A549 (cell line): ENCODE data around the gene FNDC1. TPM values are rescaled to one million over a fixed set of nuclear protein-coding genes. Genes with fewer than 3 reads are reported as not detected.

Source experiments
- ATAC-seq, 2 experiments: fragments of 200-7000 bp in 1 of 2; fragments of >200 bp in 1 of 2; cut with Nextera tagmentation in 1 of 2; cut with Tn5 transposase in 1 of 2; 3 replicates each; pipeline versions ENCODE4 v1.8.0 to v1.9.1; 2018 to 2020; ENCODE audit warnings: mild to moderate bottlenecking in 1 of 2, moderate library complexity in 1 of 2
- CTCF ChIA-PET: fragments of 300-600 bp; sonication (Branson Sonifier 250); formaldehyde crosslinking; extraction: SDS; loops from one replicate; lab custom pipeline; 2021; ENCODE audit warnings: antibody characterized with exemption, inconsistent platforms; lab: Yijun Ruan, JAX
- POLR2A ChIA-PET: fragments of 350-600 bp; formaldehyde crosslinking; extraction: SDS; loops from one replicate; lab custom pipeline; 2021; ENCODE audit warnings: antibody characterized with exemption, inconsistent platforms; lab: Yijun Ruan, JAX
- DNase-seq, 2 experiments: peaks; one replicate each; pipeline versions ENCODE4 v3.0.0 to v3.0.0-alpha.2; 2011 to 2016; ENCODE audit warnings: low read depth in 1 of 2, low spot score in 1 of 2
- FAIRE-seq: peaks from 2 replicates; lab custom pipeline; 2011; peaks lifted over from hg19 to GRCh38; lab: Jason Lieb, UNC
- H3K27ac ChIP-seq, 2 experiments: fragments of >200 bp; sonication (Bioruptor Twin); formaldehyde crosslinking; 3 replicates each; pipeline ENCODE4 v1.5.1; 2016 to 2017
- H3K4me1 ChIP-seq: fragments of >200 bp; sonication (Bioruptor Twin); formaldehyde crosslinking; 3 replicates; pipeline ENCODE4 v1.6.1; 2016
- H3K4me2 ChIP-seq: fragments of >200 bp; sonication (Bioruptor Twin); formaldehyde crosslinking; 3 replicates; pipeline ENCODE4 v1.6.1; 2016
- H3K4me3 ChIP-seq: fragments of >200 bp; sonication (Bioruptor Twin); formaldehyde crosslinking; 3 replicates; pipeline ENCODE4 v1.5.1; 2016
- H3K9me3 ChIP-seq: fragments of >200 bp; sonication (Bioruptor Twin); formaldehyde crosslinking; 3 replicates; pipeline ENCODE4 v1.6.1; 2016
- ATOH8 ChIP-seq: fragments of 250-450 bp; sonication (Bioruptor Pico); IDR thresholded peaks from 2 replicates; pipeline ENCODE4 v1.5.0; 2020; ENCODE audit warnings: low read depth, mild to moderate bottlenecking, moderate library complexity
- CBX8 ChIP-seq: fragments of 200-600 bp; sonication (generic); IDR thresholded peaks from 2 replicates; pipeline ENCODE4 v1.6.1; 2016
- CHD2 ChIP-seq: fragments of 150-350 bp; IDR thresholded peaks from 2 replicates; pipeline ENCODE4 v1.6.1; 2014; ENCODE audit warnings: low read length; ENCODE audit not compliant: partially characterized antibody
- EP300 ChIP-seq, 2 experiments: fragments of >200 bp; sonication (Bioruptor Twin); formaldehyde crosslinking; IDR thresholded peaks; 2 replicates in 1 of 2; 3 replicates in 1 of 2; pipeline ENCODE4 v1.6.1; 2016 to 2017
- FOSB ChIP-seq: fragments of 250-450 bp; sonication (Bioruptor Pico); IDR thresholded peaks from 2 replicates; pipeline ENCODE4 v1.5.0; 2020; ENCODE audit warnings: mild to moderate bottlenecking, moderate library complexity
- FOSL2 ChIP-seq, 2 experiments: fragments of 450-650 bp in 1 of 2; fragments of >200 bp in 1 of 2; sonication (Bioruptor Twin) in 1 of 2; formaldehyde crosslinking; IDR thresholded peaks; 2 replicates each; pipeline versions ENCODE4 v1.5.0 to v1.6.1; 2016 to 2020; ENCODE audit warnings: mild to moderate bottlenecking in 1 of 2, moderate library complexity in 1 of 2
- FOXS1 ChIP-seq: fragments of 250-450 bp; sonication (Bioruptor Pico); IDR thresholded peaks from 2 replicates; pipeline ENCODE4 v1.5.0; 2020; ENCODE audit warnings: mild to moderate bottlenecking, moderate library complexity
- HDAC2 ChIP-seq: fragments of 200-600 bp; sonication (generic); IDR thresholded peaks from 2 replicates; pipeline ENCODE4 v1.6.1; 2016
- HEYL ChIP-seq: fragments of 250-450 bp; sonication (Bioruptor Pico); IDR thresholded peaks from 2 replicates; pipeline ENCODE4 v1.8.0; 2021; ENCODE audit warnings: mild to moderate bottlenecking, moderate library complexity
- JUNB ChIP-seq: fragments of >200 bp; sonication (Bioruptor Twin); formaldehyde crosslinking; IDR thresholded peaks from 2 replicates; pipeline ENCODE4 v1.6.1; 2016
- KDM5A ChIP-seq: fragments of 200-600 bp; sonication (generic); IDR thresholded peaks from 2 replicates; pipeline ENCODE4 v1.6.1; 2016; ENCODE audit warnings: antibody characterized with exemption, mild to moderate bottlenecking
- MYC ChIP-seq: IDR thresholded peaks from 2 replicates; pipeline ENCODE4 v1.6.1; 2012; ENCODE audit warnings: mild to moderate bottlenecking, inconsistent platforms, low read length, improper control_type of control experiment, borderline replicate concordance
- NPAS2 ChIP-seq: fragments of 250-450 bp; sonication (Bioruptor Pico); IDR thresholded peaks from 2 replicates; pipeline ENCODE4 v1.8.0; 2022; ENCODE audit warnings: mild to moderate bottlenecking, moderate library complexity, borderline replicate concordance
- NR3C1 ChIP-seq: fragments of >200 bp; sonication (Bioruptor Twin); formaldehyde crosslinking; IDR thresholded peaks from 3 replicates; pipeline ENCODE4 v1.6.1; 2017
- PBX3 ChIP-seq: IDR thresholded peaks from 2 replicates; pipeline ENCODE4 v1.6.1; 2012
- PHF8 ChIP-seq: fragments of 200-600 bp; sonication (generic); IDR thresholded peaks from 2 replicates; pipeline ENCODE4 v1.6.1; 2016; ENCODE audit warnings: low read depth, mild to moderate bottlenecking, antibody characterized with exemption, moderate library complexity, borderline replicate concordance
- POLR2AphosphoS2 ChIP-seq: conservative IDR thresholded peaks from 2 replicates; pipeline ENCODE4 v1.6.1; 2012; ENCODE audit warnings: low read length, improper control_type of control experiment, inconsistent platforms
- RAD21 ChIP-seq, 2 experiments: fragments of >200 bp in 1 of 2; sonication (Bioruptor Twin) in 1 of 2; formaldehyde crosslinking in 1 of 2; IDR thresholded peaks in 1 of 2; conservative IDR thresholded peaks in 1 of 2; 2 replicates in 1 of 2; 3 replicates in 1 of 2; pipeline ENCODE4 v1.6.1; 2012 to 2018; ENCODE audit warnings: inconsistent platforms in 1 of 2
- RARB ChIP-seq: fragments of 250-450 bp; sonication (Bioruptor Pico); IDR thresholded peaks from 2 replicates; pipeline ENCODE4 v1.8.0; 2021; ENCODE audit warnings: mild to moderate bottlenecking, moderate library complexity
- SREBF2 ChIP-seq: fragments of 450-650 bp; IDR thresholded peaks from 2 replicates; pipeline ENCODE4 v1.6.1; 2014; ENCODE audit warnings: mild to moderate bottlenecking, moderate library complexity
- TP53 ChIP-seq: fragments of 250-450 bp; sonication (Bioruptor Pico); IDR thresholded peaks from 2 replicates; pipeline ENCODE4 v1.5.0; 2021; ENCODE audit warnings: mild to moderate bottlenecking, moderate library complexity
- ZC3H11A ChIP-seq: fragments of 450-650 bp; IDR thresholded peaks from 2 replicates; pipeline ENCODE4 v1.6.1; 2014; ENCODE audit warnings: antibody characterized with exemption, mild to moderate bottlenecking
- ZNF302 ChIP-seq: fragments of 250-450 bp; sonication (Bioruptor Pico); IDR thresholded peaks from 2 replicates; pipeline ENCODE4 v1.9.0; 2021; ENCODE audit warnings: inconsistent platforms, mild to moderate bottlenecking, moderate library complexity
- WGBS: methylation state at CpG from one replicate; pipeline ENCODE4 v1.1.6; 2017; ENCODE audit errors: missing lambda C conversion rate; 5-methylcytosine and 5-hydroxymethylcytosine counted together
- polyA plus RNA-seq, 4 experiments: library from polyadenylated mRNA; depleted of rRNA in 3 of 4; stranded (reverse); fragments of >200 nt; fragmentation: RNase III in 1 of 4; extraction: RNeasy Plus Mini Kit Qiagen cat#74134 plus additional on column Dnase treatment in 1 of 4; gene quantifications; 2 replicates in 3 of 4; 3 replicates in 1 of 4; pipeline ENCODE4 v1.2.3, GENCODE V29; 2011 to 2017
- TF ChIP-seq, protein P1 (sequence below): fragments of >200 bp; sonication (Bioruptor Twin); formaldehyde crosslinking; IDR thresholded peaks from 3 replicates; pipeline ENCODE4 v1.5.1; 2016
- TF ChIP-seq, protein P2 (sequence below): fragments of 250-450 bp; sonication (Bioruptor Pico); IDR thresholded peaks from 2 replicates; pipeline ENCODE4 v1.5.0; 2021; ENCODE audit warnings: mild to moderate bottlenecking, moderate library complexity, borderline replicate concordance
- TF ChIP-seq, protein P3 (sequence below): fragments of 200-600 bp; sonication (generic); IDR thresholded peaks from 2 replicates; pipeline ENCODE4 v1.6.1; 2016; ENCODE audit warnings: antibody characterized with exemption, mild to moderate bottlenecking, moderate library complexity
- TF ChIP-seq, protein P4 (sequence below): IDR thresholded peaks from 2 replicates; pipeline ENCODE4 v1.6.1; 2012; ENCODE audit warnings: low read depth, borderline replicate concordance
- TF ChIP-seq, protein P5 (sequence below): IDR thresholded peaks from 2 replicates; pipeline ENCODE4 v1.6.1; 2012

Gene FNDC1
- polyA plus RNA-seq, 2 of the 4 experiments (the other 2 are of a cell fraction): 0.01 TPM; not detected in 1

GRCh38 chr6:159271257-159271656 is 102.1 kb downstream of the FNDC1 start:
- CTCF ChIA-PET: no interaction called here
- WGBS: 4% methylated on average over 8 of the region's 10 CpGs
- POLR2A ChIA-PET: no interaction called here
- H3K4me3 ChIP-seq: no peak overlapping the region
- FAIRE-seq (no peak), DNase-seq (no peak), ATAC-seq (no peak)
- no peak overlapping the region for H3K27ac ChIP-seq
- no peaks in the 10 kb centered on the region for H3K4me1 ChIP-seq
- no peak overlapping the region for H3K4me2 ChIP-seq
- TF ChIP-seq JUNB (no peak), FOSL2 (IDR thresholded peaks at IDR 0.05) (no peak), FOSL2 (CRISPR knock-in tag; IDR thresholded peaks at IDR 0.05) (no peak), RAD21 (conservative IDR thresholded peaks at IDR 0.05 in 1 of 2, IDR thresholded peaks at IDR 0.05 in 1 of 2) (no peak), ATOH8 (CRISPR knock-in tag) (no peak), HDAC2 (no peak), TP53 (CRISPR knock-in tag) (no peak), ZNF302 (CRISPR knock-in tag) (no peak), NPAS2 (no peak), POLR2AphosphoS2 (no peak), FOSB (CRISPR knock-in tag) (no peak), ZC3H11A (no peak), FOXS1 (CRISPR knock-in tag) (no peak), EP300 (IDR thresholded peaks at IDR 0.05) (no peak), SREBF2 (no peak), HEYL (no peak), CBX8 (no peak), CHD2 (no peak)
- TF ChIP-seq, protein P1, sequence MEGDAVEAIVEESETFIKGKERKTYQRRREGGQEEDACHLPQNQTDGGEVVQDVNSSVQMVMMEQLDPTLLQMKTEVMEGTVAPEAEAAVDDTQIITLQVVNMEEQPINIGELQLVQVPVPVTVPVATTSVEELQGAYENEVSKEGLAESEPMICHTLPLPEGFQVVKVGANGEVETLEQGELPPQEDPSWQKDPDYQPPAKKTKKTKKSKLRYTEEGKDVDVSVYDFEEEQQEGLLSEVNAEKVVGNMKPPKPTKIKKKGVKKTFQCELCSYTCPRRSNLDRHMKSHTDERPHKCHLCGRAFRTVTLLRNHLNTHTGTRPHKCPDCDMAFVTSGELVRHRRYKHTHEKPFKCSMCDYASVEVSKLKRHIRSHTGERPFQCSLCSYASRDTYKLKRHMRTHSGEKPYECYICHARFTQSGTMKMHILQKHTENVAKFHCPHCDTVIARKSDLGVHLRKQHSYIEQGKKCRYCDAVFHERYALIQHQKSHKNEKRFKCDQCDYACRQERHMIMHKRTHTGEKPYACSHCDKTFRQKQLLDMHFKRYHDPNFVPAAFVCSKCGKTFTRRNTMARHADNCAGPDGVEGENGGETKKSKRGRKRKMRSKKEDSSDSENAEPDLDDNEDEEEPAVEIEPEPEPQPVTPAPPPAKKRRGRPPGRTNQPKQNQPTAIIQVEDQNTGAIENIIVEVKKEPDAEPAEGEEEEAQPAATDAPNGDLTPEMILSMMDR: no peak
- TF ChIP-seq, protein P2, sequence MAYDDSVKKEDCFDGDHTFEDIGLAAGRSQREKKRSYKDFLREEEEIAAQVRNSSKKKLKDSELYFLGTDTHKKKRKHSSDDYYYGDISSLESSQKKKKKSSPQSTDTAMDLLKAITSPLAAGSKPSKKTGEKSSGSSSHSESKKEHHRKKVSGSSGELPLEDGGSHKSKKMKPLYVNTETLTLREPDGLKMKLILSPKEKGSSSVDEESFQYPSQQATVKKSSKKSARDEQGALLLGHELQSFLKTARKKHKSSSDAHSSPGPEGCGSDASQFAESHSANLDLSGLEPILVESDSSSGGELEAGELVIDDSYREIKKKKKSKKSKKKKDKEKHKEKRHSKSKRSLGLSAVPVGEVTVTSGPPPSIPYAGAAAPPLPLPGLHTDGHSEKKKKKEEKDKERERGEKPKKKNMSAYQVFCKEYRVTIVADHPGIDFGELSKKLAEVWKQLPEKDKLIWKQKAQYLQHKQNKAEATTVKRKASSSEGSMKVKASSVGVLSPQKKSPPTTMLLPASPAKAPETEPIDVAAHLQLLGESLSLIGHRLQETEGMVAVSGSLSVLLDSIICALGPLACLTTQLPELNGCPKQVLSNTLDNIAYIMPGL (CRISPR knock-in tag): no peak
- H3K9me3 ChIP-seq: no peaks in the 10 kb centered on the region

- Histone ChIP-seq H3K4me2 (no peak overlapping the region), H3K27ac (no peak overlapping the region), H3K4me1 (no peaks in the 10 kb centered on the region), H3K4me3 (no peak overlapping the region), H3K9me3 (no peaks in the 10 kb centered on the region)
- ATAC-seq: no peak
- FAIRE-seq: no peak
- DNase-seq: no peak
- CTCF ChIA-PET: no interaction called here
- POLR2A ChIA-PET: no interaction called here
- no peak for TF ChIP-seq PHF8
- TF ChIP-seq, protein P3, sequence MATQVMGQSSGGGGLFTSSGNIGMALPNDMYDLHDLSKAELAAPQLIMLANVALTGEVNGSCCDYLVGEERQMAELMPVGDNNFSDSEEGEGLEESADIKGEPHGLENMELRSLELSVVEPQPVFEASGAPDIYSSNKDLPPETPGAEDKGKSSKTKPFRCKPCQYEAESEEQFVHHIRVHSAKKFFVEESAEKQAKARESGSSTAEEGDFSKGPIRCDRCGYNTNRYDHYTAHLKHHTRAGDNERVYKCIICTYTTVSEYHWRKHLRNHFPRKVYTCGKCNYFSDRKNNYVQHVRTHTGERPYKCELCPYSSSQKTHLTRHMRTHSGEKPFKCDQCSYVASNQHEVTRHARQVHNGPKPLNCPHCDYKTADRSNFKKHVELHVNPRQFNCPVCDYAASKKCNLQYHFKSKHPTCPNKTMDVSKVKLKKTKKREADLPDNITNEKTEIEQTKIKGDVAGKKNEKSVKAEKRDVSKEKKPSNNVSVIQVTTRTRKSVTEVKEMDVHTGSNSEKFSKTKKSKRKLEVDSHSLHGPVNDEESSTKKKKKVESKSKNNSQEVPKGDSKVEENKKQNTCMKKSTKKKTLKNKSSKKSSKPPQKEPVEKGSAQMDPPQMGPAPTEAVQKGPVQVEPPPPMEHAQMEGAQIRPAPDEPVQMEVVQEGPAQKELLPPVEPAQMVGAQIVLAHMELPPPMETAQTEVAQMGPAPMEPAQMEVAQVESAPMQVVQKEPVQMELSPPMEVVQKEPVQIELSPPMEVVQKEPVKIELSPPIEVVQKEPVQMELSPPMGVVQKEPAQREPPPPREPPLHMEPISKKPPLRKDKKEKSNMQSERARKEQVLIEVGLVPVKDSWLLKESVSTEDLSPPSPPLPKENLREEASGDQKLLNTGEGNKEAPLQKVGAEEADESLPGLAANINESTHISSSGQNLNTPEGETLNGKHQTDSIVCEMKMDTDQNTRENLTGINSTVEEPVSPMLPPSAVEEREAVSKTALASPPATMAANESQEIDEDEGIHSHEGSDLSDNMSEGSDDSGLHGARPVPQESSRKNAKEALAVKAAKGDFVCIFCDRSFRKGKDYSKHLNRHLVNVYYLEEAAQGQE: no peak
- TF ChIP-seq PBX3: no peak
- TF ChIP-seq ATOH8 (CRISPR knock-in tag): no peak
- TF ChIP-seq NR3C1: no peak
- TF ChIP-seq, protein P4, sequence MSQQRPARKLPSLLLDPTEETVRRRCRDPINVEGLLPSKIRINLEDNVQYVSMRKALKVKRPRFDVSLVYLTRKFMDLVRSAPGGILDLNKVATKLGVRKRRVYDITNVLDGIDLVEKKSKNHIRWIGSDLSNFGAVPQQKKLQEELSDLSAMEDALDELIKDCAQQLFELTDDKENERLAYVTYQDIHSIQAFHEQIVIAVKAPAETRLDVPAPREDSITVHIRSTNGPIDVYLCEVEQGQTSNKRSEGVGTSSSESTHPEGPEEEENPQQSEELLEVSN: no peak
- TF ChIP-seq, protein P5, sequence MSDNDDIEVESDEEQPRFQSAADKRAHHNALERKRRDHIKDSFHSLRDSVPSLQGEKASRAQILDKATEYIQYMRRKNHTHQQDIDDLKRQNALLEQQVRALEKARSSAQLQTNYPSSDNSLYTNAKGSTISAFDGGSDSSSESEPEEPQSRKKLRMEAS: no peak
- TF ChIP-seq KDM5A: no peak
- no peak for TF ChIP-seq RARB
- no peak for TF ChIP-seq MYC
- no peak for TF ChIP-seq POLR2AphosphoS2
- TF ChIP-seq CBX8: no peak
Observed at GRCh38 chr6:159278626-159279025, 109.4 kb downstream of the FNDC1 start.
